SH-SY5Y (cell line): ENCODE measurements around the gene CD8B.

Experiments used
- GATA2 ChIP-seq: IDR thresholded peaks from 2 replicates; pipeline ENCODE4 v1.6.1; 2011; ENCODE audit warnings: mild to moderate bottlenecking, low read depth, low read length
- GATA3 ChIP-seq: IDR thresholded peaks from 2 replicates; pipeline ENCODE4 v1.6.1; 2011; ENCODE audit warnings: low read depth, mild to moderate bottlenecking, low read length, moderate library complexity

- TF ChIP-seq GATA3 (no peak), GATA2 (no peak)
Measured at GRCh38 chr2:86774862-86775261, 86.8 kb downstream of the CD8B start.
